Endothelial cell of umbilical vein (primary cell): ENCODE measurements around the gene ANKMY2.
"Not testable (repeated sequence)": the region's sequence is repeated elsewhere in the genome, so short reads cannot be mapped to it uniquely, and the experiment has no call there.

Source experiments
- JUN ChIP-seq: IDR thresholded peaks from 2 replicates; pipeline ENCODE4 v1.6.1; 2011; ENCODE audit warnings: borderline replicate concordance, low read depth; ENCODE audit not compliant: insufficient read length, insufficient read depth
- TF ChIP-seq, protein P1 (sequence below), 2 donors: IDR thresholded peaks; 1 replicate in 1 of 2; 2 replicates in 1 of 2; pipeline ENCODE4 v1.5.1; 2011; ENCODE audit warnings: low read length in 2 of 2, mild to moderate bottlenecking in 2 of 2, moderate library complexity in 2 of 2, control low read depth in 1 of 2, inconsistent platforms in 1 of 2, low read depth in 1 of 2; ENCODE audit not compliant: insufficient read depth in 1 of 2; ENCODE audit errors: extremely low read depth in 1 of 2

DNA sequence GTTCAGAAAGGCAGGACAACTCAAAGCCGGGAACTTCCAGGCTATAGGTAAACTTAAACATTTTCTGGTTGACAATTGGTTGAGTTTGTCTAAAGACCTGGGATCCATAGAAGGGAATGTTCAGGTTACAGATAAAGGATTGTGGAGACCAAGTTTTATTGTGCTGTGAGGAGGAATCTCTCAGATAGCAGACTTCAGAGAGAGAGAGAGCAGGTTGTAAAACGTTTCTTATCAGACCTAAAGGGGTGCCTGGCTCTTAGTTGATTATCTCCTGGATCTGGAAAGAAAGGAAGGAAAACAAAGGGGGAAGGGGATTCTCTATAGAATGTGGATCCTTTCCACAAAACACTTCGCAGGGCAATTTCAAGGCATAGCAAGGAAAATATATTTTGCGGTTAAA, 50.0 kb downstream of the ANKMY2 start:
- not testable (repeated sequence) for TF ChIP-seq JUN
- TF ChIP-seq, protein P1, sequence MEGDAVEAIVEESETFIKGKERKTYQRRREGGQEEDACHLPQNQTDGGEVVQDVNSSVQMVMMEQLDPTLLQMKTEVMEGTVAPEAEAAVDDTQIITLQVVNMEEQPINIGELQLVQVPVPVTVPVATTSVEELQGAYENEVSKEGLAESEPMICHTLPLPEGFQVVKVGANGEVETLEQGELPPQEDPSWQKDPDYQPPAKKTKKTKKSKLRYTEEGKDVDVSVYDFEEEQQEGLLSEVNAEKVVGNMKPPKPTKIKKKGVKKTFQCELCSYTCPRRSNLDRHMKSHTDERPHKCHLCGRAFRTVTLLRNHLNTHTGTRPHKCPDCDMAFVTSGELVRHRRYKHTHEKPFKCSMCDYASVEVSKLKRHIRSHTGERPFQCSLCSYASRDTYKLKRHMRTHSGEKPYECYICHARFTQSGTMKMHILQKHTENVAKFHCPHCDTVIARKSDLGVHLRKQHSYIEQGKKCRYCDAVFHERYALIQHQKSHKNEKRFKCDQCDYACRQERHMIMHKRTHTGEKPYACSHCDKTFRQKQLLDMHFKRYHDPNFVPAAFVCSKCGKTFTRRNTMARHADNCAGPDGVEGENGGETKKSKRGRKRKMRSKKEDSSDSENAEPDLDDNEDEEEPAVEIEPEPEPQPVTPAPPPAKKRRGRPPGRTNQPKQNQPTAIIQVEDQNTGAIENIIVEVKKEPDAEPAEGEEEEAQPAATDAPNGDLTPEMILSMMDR (IDR thresholded peaks at IDR 0.05; ENCODE audit: extremely low read depth in 1 of 2, insufficient read depth in 1 of 2, low read depth in 1 of 2, low read length in 2 of 2): not testable (repeated sequence)
